Omental fat pad (tissue), 4 donors: Measurements from ENCODE around the gene UNKL. TPM values are rescaled to one million over a fixed set of nuclear protein-coding genes. Genes with fewer than 3 reads are reported as not detected.

Experiments used
- ATAC-seq: fragments of 150-250 bp; one replicate; pipeline ENCODE4 v1.9.1; 2016; ENCODE audit warnings: mild to moderate bottlenecking, moderate library complexity; ENCODE audit not compliant: low FRiP score
- DNase-seq: peaks from one replicate; pipeline ENCODE4 v3.0.0-alpha.2; 2019; ENCODE audit warnings: low spot score
- total RNA-seq, 4 donors: library from RNA; depleted of rRNA; stranded (reverse); fragments of >200 nt; gene quantifications; one replicate each; pipeline ENCODE4 v1.1.0, GENCODE V29; 2016
- TF ChIP-seq, protein P1 (sequence below), 3 donors: fragments of 450-650 bp; IDR thresholded peaks; one replicate each; pipeline ENCODE4 v1.5.1; 2016 to 2017; ENCODE audit warnings: antibody characterized with exemption in 3 of 3, mild to moderate bottlenecking in 3 of 3, moderate library complexity in 2 of 3

UNKL gene
- total RNA-seq, 4 donors from 2014 or later, result 8.6 to 36.9 (median 14.2) TPM

DNA sequence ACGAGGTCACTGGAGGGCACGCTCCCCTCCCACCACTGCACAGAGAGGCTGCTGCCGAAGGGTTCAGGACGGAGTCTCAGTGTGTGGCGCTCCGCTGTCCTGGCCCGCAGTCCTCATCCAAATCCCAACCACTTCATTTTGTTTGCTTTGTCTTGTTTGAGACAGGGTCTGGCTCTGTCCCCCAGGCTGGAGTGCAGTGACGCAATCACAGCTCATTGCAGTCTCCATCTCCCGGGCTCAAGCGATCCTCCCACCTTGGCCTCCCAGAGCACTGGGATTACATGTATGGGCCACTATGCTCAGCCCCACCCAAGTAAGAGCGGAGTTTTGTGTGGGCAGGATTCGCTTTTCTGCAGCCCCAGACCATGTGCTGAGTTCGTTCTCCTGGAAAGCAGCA, 12.7 kb downstream of the UNKL start:
- TF ChIP-seq, protein P1, sequence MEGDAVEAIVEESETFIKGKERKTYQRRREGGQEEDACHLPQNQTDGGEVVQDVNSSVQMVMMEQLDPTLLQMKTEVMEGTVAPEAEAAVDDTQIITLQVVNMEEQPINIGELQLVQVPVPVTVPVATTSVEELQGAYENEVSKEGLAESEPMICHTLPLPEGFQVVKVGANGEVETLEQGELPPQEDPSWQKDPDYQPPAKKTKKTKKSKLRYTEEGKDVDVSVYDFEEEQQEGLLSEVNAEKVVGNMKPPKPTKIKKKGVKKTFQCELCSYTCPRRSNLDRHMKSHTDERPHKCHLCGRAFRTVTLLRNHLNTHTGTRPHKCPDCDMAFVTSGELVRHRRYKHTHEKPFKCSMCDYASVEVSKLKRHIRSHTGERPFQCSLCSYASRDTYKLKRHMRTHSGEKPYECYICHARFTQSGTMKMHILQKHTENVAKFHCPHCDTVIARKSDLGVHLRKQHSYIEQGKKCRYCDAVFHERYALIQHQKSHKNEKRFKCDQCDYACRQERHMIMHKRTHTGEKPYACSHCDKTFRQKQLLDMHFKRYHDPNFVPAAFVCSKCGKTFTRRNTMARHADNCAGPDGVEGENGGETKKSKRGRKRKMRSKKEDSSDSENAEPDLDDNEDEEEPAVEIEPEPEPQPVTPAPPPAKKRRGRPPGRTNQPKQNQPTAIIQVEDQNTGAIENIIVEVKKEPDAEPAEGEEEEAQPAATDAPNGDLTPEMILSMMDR (IDR thresholded peaks at IDR 0.05), result no peak

DNA sequence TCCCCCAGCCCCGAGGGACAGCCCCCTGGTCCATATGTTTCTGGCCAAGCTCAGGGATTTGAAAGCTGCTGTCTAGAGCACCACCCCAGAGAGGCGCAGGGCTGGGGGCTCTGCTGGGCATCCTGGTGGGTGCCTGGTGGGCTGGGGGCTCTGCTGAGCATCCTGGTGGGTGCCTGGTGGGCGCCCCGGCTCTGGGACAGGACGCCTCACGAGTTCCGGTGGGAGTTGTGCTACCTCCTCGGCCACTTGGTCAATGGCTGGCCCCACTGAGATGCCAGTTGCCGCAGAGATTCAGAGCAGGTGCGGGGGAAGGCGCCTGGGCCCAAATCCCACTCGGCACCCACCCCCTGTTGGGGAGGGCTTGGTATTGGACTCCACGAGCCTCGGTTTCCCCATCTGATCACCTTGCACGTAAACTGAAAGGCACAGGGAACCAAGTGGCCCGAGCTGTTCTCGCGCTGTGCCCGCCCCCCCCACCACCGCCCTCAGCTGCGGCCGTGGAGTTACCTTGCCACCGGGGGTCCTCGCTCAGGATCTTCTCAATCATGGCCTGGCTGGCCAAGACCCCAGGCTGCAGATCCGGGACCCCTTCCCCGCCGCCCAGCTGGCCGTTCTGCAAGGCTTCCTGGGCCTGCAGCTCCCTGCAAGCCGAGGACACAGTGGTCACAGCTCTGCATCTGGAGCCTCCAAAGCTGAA, 13.3 kb downstream of the UNKL start:
- ATAC-seq (no peak), DNase-seq (no peak)
- TF ChIP-seq, protein P1 (IDR thresholded peaks at IDR 0.05), result no peak

More for the DNA sequence above, 12.7 kb downstream of the UNKL start:
- ATAC-seq (no peak), DNase-seq (no peak)

DNA sequence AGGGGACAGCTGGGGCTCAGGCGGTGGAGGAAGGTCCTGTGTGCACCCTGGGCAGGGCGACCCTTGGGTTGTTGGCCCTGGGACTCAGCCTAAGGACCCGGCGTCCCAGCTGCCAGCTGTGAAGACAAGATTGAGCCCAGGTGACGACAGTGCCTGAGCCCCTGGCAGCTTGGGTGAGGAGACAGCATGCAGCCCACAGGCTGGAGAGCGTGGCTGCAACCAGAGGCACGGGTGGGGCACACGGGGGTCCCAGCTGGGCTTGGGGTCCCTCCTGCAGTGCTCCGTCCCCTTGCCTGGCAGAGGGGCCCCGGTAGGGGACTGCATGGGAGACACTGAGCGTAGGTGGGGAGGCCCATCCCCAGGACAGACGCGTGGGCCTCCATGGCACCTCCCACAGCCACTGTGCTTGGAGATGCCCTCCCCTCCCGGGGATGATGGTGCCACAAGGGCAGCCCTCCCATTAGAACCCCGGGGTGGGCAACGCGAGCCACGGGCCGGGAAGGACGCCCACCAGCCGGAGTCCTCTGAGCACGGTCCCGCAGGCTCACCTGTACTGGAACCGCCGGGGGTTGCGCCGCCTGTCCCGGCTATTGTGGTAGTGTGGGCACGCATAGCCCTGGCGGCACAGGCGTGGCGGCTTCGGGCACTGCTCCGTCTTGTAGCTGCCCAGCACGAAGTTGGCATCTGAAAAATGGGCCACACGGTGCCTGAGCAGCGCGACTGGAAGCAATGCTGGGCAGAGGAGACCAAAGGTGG, 15.5 kb downstream of the UNKL start:
- ATAC-seq (no peak), DNase-seq (no peak)
- TF ChIP-seq, protein P1 (IDR thresholded peaks at IDR 0.05), result no peak

DNA sequence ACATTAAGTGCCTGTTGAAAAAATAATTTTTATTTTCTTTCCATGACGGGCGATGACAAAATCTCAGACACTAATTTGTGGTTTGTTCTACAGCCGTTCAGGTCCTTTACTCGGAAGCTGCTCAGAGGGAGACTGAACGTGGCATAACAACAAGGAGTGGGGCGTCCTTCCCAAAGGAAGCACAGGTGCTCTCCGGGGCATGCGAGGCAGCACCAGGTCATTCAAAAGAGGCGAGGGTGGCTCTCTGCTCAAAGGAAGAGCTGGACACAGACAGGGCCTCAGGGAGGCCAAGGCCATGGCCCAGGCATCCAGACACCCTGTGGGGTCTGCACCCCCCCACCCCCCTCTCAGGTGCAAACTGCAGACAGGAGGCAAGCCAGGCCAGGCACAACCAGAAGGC, 16.2 kb downstream of the UNKL start:
- no peak for DNase-seq
- TF ChIP-seq, protein P1 (IDR thresholded peaks at IDR 0.05), result no peak
- no peak for ATAC-seq

DNA sequence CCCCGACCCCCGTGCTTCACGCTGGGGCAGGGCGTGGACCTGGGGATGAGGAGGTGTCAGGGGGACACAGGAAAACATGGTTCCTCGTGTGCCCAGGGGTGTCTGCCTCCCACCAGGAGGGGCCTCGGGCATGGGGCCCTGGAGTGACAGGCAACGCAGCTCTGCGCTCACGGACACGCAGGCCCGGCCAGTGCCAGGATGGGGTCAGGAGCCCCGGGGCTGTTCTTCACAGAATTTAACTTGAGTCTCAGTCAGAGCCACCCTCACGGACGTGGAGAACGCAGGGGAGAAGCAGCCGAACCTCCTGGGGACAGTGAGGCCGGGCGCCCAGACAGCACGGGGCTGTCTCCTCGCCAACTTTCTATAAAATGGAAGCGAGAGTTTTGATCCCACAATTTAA, 16.7 kb downstream of the UNKL start:
- DNase-seq, result no peak
- TF ChIP-seq, protein P1 (IDR thresholded peaks at IDR 0.05), result no peak
- ATAC-seq, result no peak

DNA sequence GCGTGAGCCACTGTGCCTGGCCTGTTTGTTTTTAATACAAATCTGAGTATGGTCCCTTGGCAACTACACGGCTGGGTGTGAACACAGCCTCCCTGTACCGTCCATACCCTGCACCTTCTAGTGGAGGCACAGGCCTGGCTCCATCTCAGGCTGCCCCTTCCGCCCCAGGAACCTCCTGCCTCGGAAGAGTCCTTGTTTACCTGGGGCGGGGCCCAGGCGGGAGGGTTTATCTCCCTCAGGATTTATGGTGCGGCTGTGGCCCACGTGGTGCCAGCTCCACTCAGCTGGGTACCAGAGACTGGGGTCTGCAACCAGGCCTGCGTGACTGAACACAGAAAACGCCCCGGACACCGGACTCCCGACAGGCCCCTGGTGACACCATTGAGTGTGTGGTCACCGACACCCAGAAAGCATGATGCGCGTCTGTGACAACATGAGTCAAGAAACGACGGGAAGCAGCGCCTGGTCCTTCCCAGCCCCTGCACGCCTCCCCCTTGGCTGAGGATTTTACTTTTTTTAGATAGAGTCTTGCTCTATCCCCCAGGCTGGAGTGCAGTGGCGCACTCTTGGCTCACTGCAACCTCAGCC, 19.0 kb downstream of the UNKL start:
- no peak for DNase-seq
- no peak for ATAC-seq
- TF ChIP-seq, protein P1 (IDR thresholded peaks at IDR 0.05), result no peak
